Smooth muscle cell (in vitro differentiated cells): ENCODE measurements around the gene AP3S1. TPM values are rescaled to one million over a fixed set of nuclear protein-coding genes. Genes with fewer than 3 reads are reported as not detected.

ENCODE experiments used
- DNase-seq: peaks from one replicate; lab custom pipeline; 2025; ENCODE audit not compliant: unreplicated experiment; lab: John Stamatoyannopoulos, UW
- H2AFZ ChIP-seq: fragments of 200-600 bp; sonication (generic); 2 replicates; pipeline ENCODE4 v1.6.0; 2016; ENCODE audit warnings: antibody characterized with exemption, low read depth, mild to moderate bottlenecking
- H3F3A ChIP-seq: fragments of 200-600 bp; sonication (generic); 2 replicates; pipeline ENCODE4 v1.6.0; 2017; ENCODE audit warnings: antibody characterized with exemption, low read depth
- H3K27ac ChIP-seq: fragments of 200-600 bp; sonication (generic); 2 replicates; pipeline ENCODE4 v1.5.1; 2016; ENCODE audit warnings: low read depth, mild to moderate bottlenecking
- H3K27me3 ChIP-seq: fragments of 200-600 bp; sonication (generic); 2 replicates; pipeline ENCODE4 v1.6.1; 2016; ENCODE audit warnings: low read depth, mild to moderate bottlenecking
- H3K36me3 ChIP-seq: fragments of 200-600 bp; sonication (generic); 2 replicates; pipeline ENCODE4 v1.5.1; 2016; ENCODE audit warnings: low read depth
- H3K4me1 ChIP-seq: fragments of 200-600 bp; sonication (generic); 2 replicates; pipeline ENCODE4 v1.5.1; 2016; ENCODE audit warnings: low read depth
- H3K4me2 ChIP-seq: fragments of 200-600 bp; sonication (generic); 2 replicates; pipeline ENCODE4 v1.6.0; 2016; ENCODE audit warnings: mild to moderate bottlenecking
- H3K4me3 ChIP-seq: fragments of 200-600 bp; sonication (generic); 2 replicates; pipeline ENCODE4 v1.5.1; 2016; ENCODE audit warnings: mild to moderate bottlenecking
- H3K79me2 ChIP-seq: fragments of 200-600 bp; sonication (generic); 2 replicates; pipeline ENCODE4 v1.6.0; 2016; ENCODE audit warnings: low read depth, mild to moderate bottlenecking
- H3K9ac ChIP-seq: fragments of 200-600 bp; sonication (generic); 2 replicates; pipeline ENCODE4 v1.6.0; 2016; ENCODE audit warnings: low read depth
- H3K9me3 ChIP-seq: fragments of 200-600 bp; sonication (generic); replicated peaks from 2 replicates; pipeline ENCODE4 v1.5.1; 2016; ENCODE audit warnings: low read depth
- H4K20me1 ChIP-seq: fragments of 200-600 bp; sonication (generic); 2 replicates; pipeline ENCODE4 v1.6.0; 2016; ENCODE audit warnings: low read depth
- WGBS: methylation state at CpG from one replicate; pipeline ENCODE4 v1.1.7; 2016; ENCODE audit warnings: low lambda C conversion rate; 5-methylcytosine and 5-hydroxymethylcytosine counted together
- polyA plus RNA-seq: library from polyadenylated mRNA; unstranded; fragments of >200 nt; fragmentation: Nextera tagmentation; extraction: Ambion mirVana; gene quantifications from 2 replicates; pipeline ENCODE4 v1.2.1, GENCODE V29; 2016
- total RNA-seq: library from RNA; depleted of rRNA; stranded (reverse); fragments of >200 nt; gene quantifications from 2 replicates; pipeline ENCODE4 v1.2.3, GENCODE V29; 2014
- TF ChIP-seq, protein P1 (sequence below): fragments of 200-600 bp; sonication (generic); IDR thresholded peaks from 2 replicates; pipeline ENCODE4 v1.5.1; 2017; ENCODE audit warnings: borderline replicate concordance, mild to moderate bottlenecking, antibody characterized with exemption; ENCODE audit not compliant: insufficient read depth, poor library complexity, severe bottlenecking

AP3S1 gene
- total and polyA plus RNA-seq, 2 experiments from 2014 or later = 130 to 191 TPM

DNA sequence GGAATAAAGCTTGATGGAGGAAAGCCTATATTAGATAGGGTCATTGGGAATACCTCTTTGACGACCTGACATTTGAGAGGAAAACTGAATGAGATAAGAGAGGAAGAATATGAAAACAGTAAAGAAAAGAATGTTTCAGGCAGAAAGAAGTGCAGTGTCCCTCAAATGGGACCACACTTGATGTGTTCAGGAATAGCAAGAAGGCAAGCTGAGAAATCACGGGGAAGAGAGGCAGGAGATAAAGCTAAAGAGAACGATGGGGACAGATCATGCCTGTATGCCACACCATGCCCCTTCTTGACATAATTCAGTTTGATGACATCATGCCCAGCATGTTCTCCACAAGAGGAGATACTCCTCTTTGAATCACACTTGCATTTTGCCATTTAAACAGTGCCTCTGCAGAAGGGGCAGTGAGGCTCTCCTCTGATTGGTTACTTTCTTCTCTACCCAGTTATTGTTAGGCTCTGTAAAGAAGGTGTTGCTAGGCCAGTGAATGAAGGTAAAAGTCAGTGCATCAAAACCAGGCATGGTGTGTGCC is 7.6 kb downstream of the AP3S1 start:
- H3K27me3 ChIP-seq = no peaks in the 10 kb centered on the region
- H3K27ac ChIP-seq = no peak overlapping the region
- peaks cover 100% of the 10 kb centered on the region for H3K79me2 ChIP-seq
- TF ChIP-seq, protein P1, sequence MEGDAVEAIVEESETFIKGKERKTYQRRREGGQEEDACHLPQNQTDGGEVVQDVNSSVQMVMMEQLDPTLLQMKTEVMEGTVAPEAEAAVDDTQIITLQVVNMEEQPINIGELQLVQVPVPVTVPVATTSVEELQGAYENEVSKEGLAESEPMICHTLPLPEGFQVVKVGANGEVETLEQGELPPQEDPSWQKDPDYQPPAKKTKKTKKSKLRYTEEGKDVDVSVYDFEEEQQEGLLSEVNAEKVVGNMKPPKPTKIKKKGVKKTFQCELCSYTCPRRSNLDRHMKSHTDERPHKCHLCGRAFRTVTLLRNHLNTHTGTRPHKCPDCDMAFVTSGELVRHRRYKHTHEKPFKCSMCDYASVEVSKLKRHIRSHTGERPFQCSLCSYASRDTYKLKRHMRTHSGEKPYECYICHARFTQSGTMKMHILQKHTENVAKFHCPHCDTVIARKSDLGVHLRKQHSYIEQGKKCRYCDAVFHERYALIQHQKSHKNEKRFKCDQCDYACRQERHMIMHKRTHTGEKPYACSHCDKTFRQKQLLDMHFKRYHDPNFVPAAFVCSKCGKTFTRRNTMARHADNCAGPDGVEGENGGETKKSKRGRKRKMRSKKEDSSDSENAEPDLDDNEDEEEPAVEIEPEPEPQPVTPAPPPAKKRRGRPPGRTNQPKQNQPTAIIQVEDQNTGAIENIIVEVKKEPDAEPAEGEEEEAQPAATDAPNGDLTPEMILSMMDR = no peak
- H4K20me1 ChIP-seq = peaks cover 95% of the 10 kb centered on the region
- H3K9me3 ChIP-seq = no peaks in the 10 kb centered on the region
- no peak overlapping the region for H3K9ac ChIP-seq
- whole genome bisulfite sequencing = 94% methylated on average over 3 of the region's 3 CpGs
- H3K4me2 ChIP-seq = no peak overlapping the region
- H2AFZ ChIP-seq = no peak overlapping the region
- no peaks in the 10 kb centered on the region for H3F3A ChIP-seq
- H3K4me1 ChIP-seq = no peaks in the 10 kb centered on the region
- no peaks in the 10 kb centered on the region for H3K36me3 ChIP-seq
- no peak for DNase-seq
- H3K4me3 ChIP-seq = no peak overlapping the region

DNA sequence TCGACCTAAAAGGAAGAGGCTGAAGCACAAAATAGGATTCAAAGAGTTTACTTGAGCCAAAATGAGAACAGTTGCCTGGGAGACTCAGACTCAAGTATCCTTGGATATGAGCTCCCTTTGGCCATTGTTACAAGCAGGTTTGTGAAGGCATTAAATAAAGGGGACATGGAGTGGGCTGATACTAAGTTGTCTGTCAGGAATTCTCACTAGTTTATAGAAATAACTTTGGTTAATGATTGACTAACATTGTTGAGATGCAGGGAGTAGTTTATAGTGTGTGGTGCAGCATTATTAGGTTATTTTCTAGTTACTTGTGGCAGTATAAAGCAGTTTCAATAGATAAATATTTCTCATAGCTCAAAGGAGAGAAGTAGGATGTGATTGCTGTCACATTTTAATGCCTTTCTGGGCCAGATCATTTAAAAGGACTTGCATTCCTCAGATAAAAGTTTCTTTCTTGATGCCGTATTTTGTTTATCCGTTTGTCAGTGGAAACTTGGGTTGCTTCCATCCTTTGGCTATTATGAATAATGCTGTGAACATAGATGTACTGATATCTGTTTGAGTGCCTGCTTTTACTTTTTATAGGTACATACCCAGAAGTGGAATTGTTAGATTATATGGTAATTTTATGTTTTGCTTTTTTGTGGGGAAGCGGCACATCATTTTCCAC is 9.1 kb downstream of the AP3S1 start:
- H3K4me2 ChIP-seq = peak overlapping the region; percentile 4
- H3K79me2 ChIP-seq = peaks cover 100% of the 10 kb centered on the region
- H2AFZ ChIP-seq = no peak overlapping the region
- no peaks in the 10 kb centered on the region for H3K9me3 ChIP-seq
- WGBS = 69% methylated on average over 4 of the region's 4 CpGs
- H3K9ac ChIP-seq = no peak overlapping the region
- no peak for DNase-seq
- no peaks in the 10 kb centered on the region for H3K27me3 ChIP-seq
- no peaks in the 10 kb centered on the region for H3F3A ChIP-seq
- TF ChIP-seq, protein P1 = no peak
- H3K36me3 ChIP-seq = no peaks in the 10 kb centered on the region
- H3K4me1 ChIP-seq = no peaks in the 10 kb centered on the region
- peaks cover 95% of the 10 kb centered on the region for H4K20me1 ChIP-seq
- no peak overlapping the region for H3K27ac ChIP-seq
- H3K4me3 ChIP-seq = no peak overlapping the region

DNA sequence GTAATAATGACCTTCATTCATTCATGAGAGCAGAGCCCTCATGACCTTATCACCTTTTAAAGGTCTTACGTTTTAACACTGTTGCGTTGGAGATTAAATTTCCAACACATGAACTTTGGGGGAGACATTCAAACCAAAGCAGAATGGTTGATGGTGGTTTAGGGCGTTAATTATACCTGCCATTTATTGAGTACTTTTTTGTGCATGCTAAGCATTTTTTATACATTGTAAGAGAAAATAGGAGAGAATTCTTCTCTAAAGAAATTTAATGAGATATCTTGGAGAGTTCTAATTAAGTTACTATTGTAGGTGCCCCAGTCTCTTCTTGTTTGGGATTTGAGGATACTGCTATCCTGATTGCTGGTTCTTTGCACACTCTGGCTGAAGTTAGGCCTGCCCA is 12.4 kb downstream of the AP3S1 start:
- peaks cover 94% of the 10 kb centered on the region for H4K20me1 ChIP-seq
- TF ChIP-seq, protein P1 = no peak

DNA sequence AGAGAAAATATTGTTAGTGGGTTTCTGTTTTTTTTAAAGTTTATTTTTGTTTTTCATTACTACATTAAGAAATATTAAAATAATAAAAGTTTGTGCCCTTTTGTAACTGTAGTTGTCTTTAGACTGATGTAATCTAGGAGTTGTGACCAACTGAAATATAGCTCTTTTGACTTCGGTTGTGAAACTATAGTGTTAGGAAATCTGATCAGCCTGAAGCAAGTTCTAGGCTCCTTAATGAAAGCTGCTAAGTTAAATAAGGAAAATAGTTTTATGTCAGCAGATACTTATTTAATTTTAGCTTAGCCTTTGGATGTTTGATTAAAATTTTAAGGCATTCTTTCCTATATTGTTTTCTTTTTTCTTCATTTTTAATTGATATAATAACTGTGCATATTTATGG is 14.2 kb downstream of the AP3S1 start:
- Histone ChIP-seq H3K79me2 (peaks cover 99% of the 10 kb centered on the region), H3K4me3 (no peak overlapping the region), H3K27ac (no peak overlapping the region), H3K27me3 (no peaks in the 10 kb centered on the region), H3K4me1 (peaks cover 14% of the 10 kb centered on the region), H3K9ac (no peak overlapping the region), H3K4me2 (no peak overlapping the region), H3F3A (no peaks in the 10 kb centered on the region), H2AFZ (no peak overlapping the region), H3K9me3 (no peaks in the 10 kb centered on the region), H4K20me1 (peaks cover 94% of the 10 kb centered on the region), H3K36me3 (no peaks in the 10 kb centered on the region)
- TF ChIP-seq, protein P1 = no peak
- WGBS = 85% methylated on average over 1 of the region's 1 CpG
- DNase-seq = no peak

More for the DNA sequence above, 12.4 kb downstream of the AP3S1 start:
- H3K4me3 ChIP-seq = no peak overlapping the region
- no peaks in the 10 kb centered on the region for H3K36me3 ChIP-seq
- peaks cover 99% of the 10 kb centered on the region for H3K79me2 ChIP-seq
- WGBS = 96% methylated on average over 3 of the region's 3 CpGs
- DNase-seq = no peak
- no peaks in the 10 kb centered on the region for H3F3A ChIP-seq
- no peak overlapping the region for H3K9ac ChIP-seq
- no peaks in the 10 kb centered on the region for H3K27me3 ChIP-seq
- no peak overlapping the region for H3K27ac ChIP-seq
- peaks cover 14% of the 10 kb centered on the region for H3K4me1 ChIP-seq
- no peaks in the 10 kb centered on the region for H3K9me3 ChIP-seq
- no peak overlapping the region for H3K4me2 ChIP-seq
- no peak overlapping the region for H2AFZ ChIP-seq
